SK-MEL-5 (cell line): Measurements from ENCODE around the gene RNF217. TPM values are rescaled to one million over a fixed set of nuclear protein-coding genes. Genes with fewer than 3 reads are reported as not detected.
"Not testable (repeated sequence)": the region's sequence is repeated elsewhere in the genome, so short reads cannot be mapped to it uniquely, and the experiment has no call there.

ENCODE experiments used
- DNase-seq: peaks from one replicate; pipeline ENCODE4 v3.0.0-alpha.2; 2016; ENCODE audit warnings: low read depth, low spot score
- in situ Hi-C: cut with HindIII; loops from 2 replicates; pipeline ENCODE4 v1.10.0; 2016; ENCODE audit warnings: low sequenced_read_pairs, high pct_unique_total_duplicates, low pct_unique_long_range_greater_than_20kb
- total RNA-seq: library from RNA; depleted of rRNA; stranded (reverse); fragments of >200 nt; shearing (Covaris generic); gene quantifications from 2 replicates; pipeline ENCODE4 v1.2.3, GENCODE V29; 2014

Gene RNF217
- total RNA-seq, 1 experiment from 2014 or later = 11.0 TPM

GRCh38 chr6:125066140-125066539 lies 103.9 kb downstream of the RNF217 start:
- DNase-seq = no peak
- in situ Hi-C loops = no loop called here

DNA sequence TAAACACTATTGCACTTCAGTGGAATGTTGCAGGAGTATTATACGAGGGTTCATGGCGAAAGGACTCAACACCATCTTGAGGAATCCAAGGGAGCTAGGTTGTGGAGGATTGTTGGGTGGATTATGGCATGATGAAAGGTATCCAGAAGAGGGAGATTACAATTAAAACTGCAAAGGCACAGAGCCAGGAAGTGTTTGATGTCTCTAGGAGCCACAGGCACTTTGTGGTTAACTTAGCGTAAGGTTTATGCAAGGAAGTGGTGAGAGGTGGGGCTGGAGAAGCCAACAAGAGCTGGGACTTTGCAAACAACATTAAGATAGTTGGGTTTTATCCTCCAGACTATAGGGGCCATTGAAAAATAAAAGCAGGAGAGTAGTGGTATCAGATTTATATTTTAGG lies 104.7 kb downstream of the RNF217 start:
- in situ Hi-C loops = no loop called here
- no peak for DNase-seq

- in situ Hi-C loops = no loop called here
- DNase-seq = no peak
Measured at GRCh38 chr6:125067552-125067951, 105.3 kb downstream of the RNF217 start.

DNA sequence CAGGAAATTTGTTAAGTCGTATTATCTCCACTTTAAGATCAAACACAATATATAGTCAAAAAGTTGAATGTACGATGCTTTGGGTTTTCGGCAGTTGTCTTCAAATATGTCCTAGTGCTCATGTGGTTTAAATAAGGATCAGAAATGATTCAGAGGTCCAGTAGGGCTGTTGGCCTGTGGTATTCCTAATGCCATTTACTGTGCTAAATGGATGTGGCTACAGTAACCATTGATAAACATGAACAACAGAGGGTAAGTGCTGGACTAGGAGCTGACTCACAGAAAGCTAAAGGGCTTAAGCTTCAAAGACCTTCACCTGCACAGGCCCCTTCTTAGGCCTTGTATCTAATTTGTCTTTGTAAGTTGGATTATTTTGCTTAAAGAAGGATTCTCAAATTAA lies 110.8 kb downstream of the RNF217 start:
- in situ Hi-C loops = no loop called here
- no peak for DNase-seq

DNA sequence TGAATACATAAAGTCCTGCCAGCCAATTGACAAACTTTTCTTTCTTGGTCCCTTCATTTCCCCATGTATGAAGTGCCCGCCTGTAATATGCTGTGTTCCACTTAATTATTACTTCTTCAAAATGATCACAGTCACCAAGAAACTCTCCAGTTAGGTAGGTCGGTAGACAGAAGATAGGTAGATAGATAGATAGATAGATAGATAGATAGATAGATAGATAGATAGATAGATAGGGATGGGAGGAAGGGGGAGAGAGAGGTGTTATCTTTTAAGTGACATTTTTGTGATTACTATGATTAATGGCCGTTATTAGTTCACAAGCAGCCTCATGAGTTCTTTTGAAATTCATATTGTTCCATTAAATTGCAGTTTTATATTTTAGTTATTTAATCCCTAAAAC lies 111.9 kb downstream of the RNF217 start:
- in situ Hi-C loops = no loop called here
- no peak for DNase-seq

DNA sequence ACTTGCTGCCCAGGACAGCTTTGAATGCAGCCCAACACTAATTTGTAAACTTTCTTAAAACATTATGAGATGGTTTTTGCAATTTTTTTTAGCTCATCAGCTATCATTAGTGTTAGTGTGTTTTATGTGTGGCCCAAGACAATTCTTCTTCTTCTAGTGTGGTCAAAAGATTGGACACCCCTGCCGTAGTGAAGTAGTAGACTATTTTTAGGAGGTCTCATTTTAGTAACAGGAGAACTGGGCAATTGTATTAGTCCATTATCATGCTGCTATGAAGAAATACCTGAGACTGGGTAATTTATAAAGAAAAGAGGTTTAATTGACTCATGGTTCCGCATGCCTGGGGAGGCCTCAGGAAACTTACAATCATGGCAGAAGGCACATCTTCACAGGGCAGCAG lies 112.8 kb downstream of the RNF217 start:
- in situ Hi-C loops, DNase-seq: not testable (repeated sequence)

DNA sequence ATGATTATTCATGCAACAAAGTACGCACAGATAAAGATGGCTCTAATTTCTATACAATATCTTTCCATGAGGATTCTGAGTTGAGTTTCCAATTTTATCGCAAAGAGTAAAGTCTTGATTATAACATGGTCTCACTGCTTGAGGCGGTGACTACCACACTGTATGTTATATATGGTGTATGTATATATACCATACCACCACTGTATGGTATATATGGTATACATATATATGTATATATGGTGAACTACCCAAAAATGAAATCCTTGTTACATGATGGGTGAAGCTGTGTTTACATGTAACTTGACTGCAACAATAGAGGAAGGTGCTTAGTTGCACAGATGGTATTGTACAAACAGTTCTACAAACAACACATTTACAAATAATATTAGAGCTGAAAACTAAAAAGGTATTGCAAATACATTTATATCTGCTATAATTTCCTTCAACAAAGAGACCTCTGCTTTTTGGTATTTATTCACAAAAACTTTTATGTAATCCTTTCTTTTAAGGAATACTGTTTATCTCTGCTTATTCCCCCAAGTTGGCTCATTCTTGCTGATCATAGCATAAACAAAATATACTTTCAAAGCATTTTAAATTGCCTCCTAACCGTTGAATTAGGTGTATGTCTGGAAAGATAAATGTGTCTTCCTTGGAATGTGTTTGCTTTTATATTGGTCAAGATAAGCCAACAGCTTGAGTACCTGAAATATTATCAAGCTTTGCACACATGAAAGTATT lies 113.7 kb downstream of the RNF217 start:
- no peak for DNase-seq
- in situ Hi-C loops = no loop called here

DNA sequence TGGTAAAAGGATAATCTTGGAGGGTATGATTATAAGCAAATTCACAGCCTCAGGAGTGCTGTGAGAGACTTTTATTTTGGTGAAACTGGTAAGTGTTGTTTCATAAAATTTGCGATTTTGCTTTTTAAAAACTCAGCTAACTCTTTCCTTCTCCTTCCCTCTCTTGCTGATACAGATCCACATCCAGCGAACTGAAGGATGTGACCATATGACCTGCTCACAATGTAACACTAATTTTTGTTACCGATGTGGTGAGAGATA lies 114.2 kb downstream of the RNF217 start:
- DNase-seq = no peak
- in situ Hi-C loops = no loop called here

DNA sequence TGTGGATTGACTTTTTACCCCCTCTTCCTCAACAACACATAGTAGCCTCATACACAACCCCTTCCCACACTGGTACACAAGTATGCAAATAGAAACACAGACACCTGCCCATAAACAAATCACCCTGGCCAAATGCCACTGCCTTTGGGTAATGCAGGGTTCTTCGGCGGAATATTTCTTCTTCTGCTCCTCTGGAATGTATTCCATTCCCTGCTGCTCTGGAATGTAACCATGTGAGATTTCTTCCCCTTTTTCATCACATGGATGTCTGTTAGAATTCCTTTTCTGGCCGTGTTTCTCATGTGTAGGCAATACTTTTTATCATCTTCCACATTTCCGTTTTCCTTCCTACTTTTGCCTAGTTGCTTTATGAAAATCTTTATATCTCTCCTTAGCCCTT lies 115.2 kb downstream of the RNF217 start:
- DNase-seq = no peak
- in situ Hi-C loops = no loop called here

GRCh38 chr6:125078602-125079321 lies 116.5 kb downstream of the RNF217 start:
- DNase-seq = no peak
- in situ Hi-C loops = no loop called here

- DNase-seq = no peak
- in situ Hi-C loops = no loop called here
Measured at GRCh38 chr6:125082908-125083683, 120.9 kb downstream of the RNF217 start.

DNA sequence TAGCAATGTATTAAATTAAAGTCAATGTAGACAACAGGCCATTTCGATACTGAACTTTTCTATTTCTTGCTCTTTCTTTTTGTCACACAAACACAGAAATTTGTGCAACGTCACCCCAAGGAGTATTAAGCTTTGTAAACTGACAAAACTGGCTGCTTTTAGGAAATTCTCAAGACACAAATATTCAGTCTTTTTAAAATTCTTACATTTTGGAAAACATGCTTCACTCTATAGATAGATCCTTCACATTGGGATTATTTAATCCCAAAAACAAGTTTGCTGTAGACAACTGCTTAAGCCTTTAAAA lies 121.4 kb downstream of the RNF217 start:
- DNase-seq = no peak
- in situ Hi-C loops = no loop called here

DNA sequence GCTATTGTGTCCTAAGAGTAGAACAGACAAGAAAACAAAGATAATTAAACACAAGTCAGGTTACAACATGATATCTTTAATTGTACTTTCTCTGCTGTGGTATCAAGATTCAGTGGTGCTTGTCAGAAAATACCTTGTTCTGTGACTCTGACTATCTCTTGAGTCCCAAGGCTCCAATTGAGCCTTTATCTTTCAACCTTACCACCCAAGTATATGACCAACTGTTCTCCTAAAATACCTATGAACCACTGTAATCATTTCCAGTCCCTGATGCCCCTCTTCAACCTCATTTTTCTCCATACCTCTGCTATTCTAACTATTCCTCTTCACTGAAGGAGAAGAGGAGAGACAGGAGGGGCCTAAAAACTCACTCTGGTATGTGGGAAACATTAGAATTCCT lies 124.5 kb downstream of the RNF217 start:
- in situ Hi-C loops = no loop called here
- no peak for DNase-seq

DNA sequence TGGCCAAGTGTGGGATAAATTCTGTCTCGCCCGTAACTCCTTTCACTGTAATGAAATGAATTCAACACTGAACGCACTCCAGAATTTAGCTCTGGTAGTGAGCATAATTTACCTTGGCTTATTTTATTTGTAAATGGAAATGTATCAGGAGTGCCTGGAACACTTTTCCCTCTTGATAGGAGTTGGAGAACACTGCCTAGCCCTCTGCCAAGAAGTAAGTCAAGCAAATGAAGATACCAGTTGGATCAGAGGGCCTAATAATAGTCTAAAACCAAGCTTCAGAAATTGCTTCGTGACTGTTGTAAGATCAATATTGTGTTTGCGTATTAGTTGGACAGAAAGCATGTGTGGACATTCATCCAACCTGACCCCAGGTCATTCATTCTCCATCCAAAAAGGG lies 126.7 kb downstream of the RNF217 start:
- no peak for DNase-seq
- in situ Hi-C loops = no loop called here

- DNase-seq = no peak
- in situ Hi-C loops = no loop called here
Measured at GRCh38 chr6:125094563-125094962, 132.3 kb downstream of the RNF217 start.

- no peak for DNase-seq
- in situ Hi-C loops = no loop called here
Measured at GRCh38 chr6:125095580-125096301, 133.5 kb downstream of the RNF217 start.

- in situ Hi-C loops = no loop called here
- DNase-seq = no peak
Measured at GRCh38 chr6:125097186-125097585, 134.9 kb downstream of the RNF217 start.

DNA sequence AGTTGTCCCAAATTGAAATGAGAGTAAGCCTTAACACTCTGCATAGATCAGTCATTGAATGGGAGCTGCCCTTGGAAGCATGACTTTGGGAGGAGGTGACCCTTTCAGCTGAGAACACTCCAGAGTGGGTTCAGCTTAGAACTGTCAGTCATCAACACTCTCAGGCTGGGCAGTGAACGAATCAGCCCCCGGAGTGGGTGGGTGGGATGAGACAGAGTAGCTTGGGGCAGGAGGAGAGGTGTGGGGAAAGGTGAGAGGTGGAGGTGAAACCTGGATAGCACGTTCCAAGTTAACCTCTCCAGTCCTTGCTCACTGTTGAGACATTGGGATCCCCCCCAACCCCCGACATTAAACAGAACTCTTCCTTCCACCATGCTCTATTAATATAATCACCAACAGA lies 136.0 kb downstream of the RNF217 start:
- no peak for DNase-seq

More for the DNA sequence above, 136.0 kb downstream of the RNF217 start:
- in situ Hi-C loops = no loop called here
